Left ventricle myocardium inferior (tissue), 1 donor: ENCODE measurements around the gene RNF224. TPM values are rescaled to one million over a fixed set of nuclear protein-coding genes. Genes with fewer than 3 reads are reported as not detected.

ENCODE experiments used
- DNase-seq: peaks from one replicate; pipeline ENCODE4 v3.0.0-alpha.2; 2020
- H3K27ac ChIP-seq: fragments of 200-600 bp; replicated peaks from 2 replicates; pipeline ENCODE4 v1.8.0; 2021
- H3K27me3 ChIP-seq: fragments of 200-600 bp; 2 replicates; pipeline ENCODE4 v1.8.0; 2021; ENCODE audit warnings: low read depth
- H3K36me3 ChIP-seq: fragments of 200-600 bp; 2 replicates; pipeline ENCODE4 v1.8.0; 2021
- H3K4me1 ChIP-seq: fragments of 200-600 bp; 2 replicates; pipeline ENCODE4 v1.8.0; 2021
- H3K4me3 ChIP-seq: fragments of 200-600 bp; 2 replicates; pipeline ENCODE4 v1.8.0; 2021; ENCODE audit warnings: mild to moderate bottlenecking, moderate library complexity
- H3K9me3 ChIP-seq: fragments of 200-600 bp; replicated peaks from 2 replicates; pipeline ENCODE4 v1.8.0; 2021
- CTCF ChIP-seq: fragments of 200-600 bp; IDR thresholded peaks from 2 replicates; pipeline ENCODE4 v1.8.0; 2021; ENCODE audit warnings: antibody characterized with exemption, mild to moderate bottlenecking, borderline replicate concordance
- intact Hi-C: fragments of 100-400 bp; cut with micrococcal nuclease; formaldehyde crosslinking; loops from one replicate; pipeline ENCODE4 v1.11.0; 2022
- total RNA-seq: library from RNA; stranded (reverse); fragmentation: NEBNext Ultra II Directional; extraction: Animal tissue kit (Norgen Biotek cat#: 25700); gene quantifications from one replicate; pipeline ENCODE4 v1.2.1, GENCODE V29; 2021
- donor health status: DM: no; HTN: yes; CAD: no; lungs with severe emphysema.

The RNF224 gene
- total RNA-seq, 1 donor from 2014 or later = not detected

- Histone ChIP-seq H3K27ac (no peak overlapping the region), H3K27me3 (no peaks in the 10 kb centered on the region), H3K4me3 (no peak overlapping the region), H3K9me3 (no peaks in the 10 kb centered on the region), H3K4me1 (peaks cover 18% of the 10 kb centered on the region), H3K36me3 (peaks cover 77% of the 10 kb centered on the region)
- no peak for DNase-seq
- TF ChIP-seq CTCF = no peak
- intact Hi-C loops = no loop called here
Observed at GRCh38 chr9:137181680-137182079, 45.6 kb upstream of the RNF224 start.

- intact Hi-C loops = no loop called here
- H3K27me3 ChIP-seq = no peaks in the 10 kb centered on the region
- no peaks in the 10 kb centered on the region for H3K9me3 ChIP-seq
- no peak for TF ChIP-seq CTCF
- H3K4me3 ChIP-seq = no peak overlapping the region
- no peak for DNase-seq
- H3K4me1 ChIP-seq = peaks cover 30% of the 10 kb centered on the region
- H3K27ac ChIP-seq = no peak overlapping the region
- H3K36me3 ChIP-seq = peaks cover 83% of the 10 kb centered on the region
Observed at GRCh38 chr9:137182836-137183235, 44.5 kb upstream of the RNF224 start.

GRCh38 chr9:137183980-137184595 is 43.2 kb upstream of the RNF224 start:
- no peak overlapping the region for H3K27ac ChIP-seq
- peaks cover 41% of the 10 kb centered on the region for H3K4me1 ChIP-seq
- peaks cover 74% of the 10 kb centered on the region for H3K36me3 ChIP-seq
- DNase-seq = no peak
- TF ChIP-seq CTCF = no peak
- no peak overlapping the region for H3K4me3 ChIP-seq
- intact Hi-C loops = no loop called here
- no peaks in the 10 kb centered on the region for H3K27me3 ChIP-seq
- no peaks in the 10 kb centered on the region for H3K9me3 ChIP-seq

GRCh38 chr9:137184881-137185660 is 42.2 kb upstream of the RNF224 start:
- no peak for TF ChIP-seq CTCF
- peaks cover 69% of the 10 kb centered on the region for H3K36me3 ChIP-seq
- intact Hi-C loops = no loop called here

GRCh38 chr9:137185921-137186320 is 41.4 kb upstream of the RNF224 start:
- no peak overlapping the region for H3K27ac ChIP-seq
- intact Hi-C loops = no loop called here
- H3K4me3 ChIP-seq = peak overlapping the region; percentile 100
- no peak for TF ChIP-seq CTCF
- peaks cover 59% of the 10 kb centered on the region for H3K4me1 ChIP-seq
- no peak for DNase-seq
- H3K36me3 ChIP-seq = peaks cover 69% of the 10 kb centered on the region
- H3K27me3 ChIP-seq = no peaks in the 10 kb centered on the region
- H3K9me3 ChIP-seq = no peaks in the 10 kb centered on the region

More at GRCh38 chr9:137184881-137185660, 42.2 kb upstream of the RNF224 start:
- Histone ChIP-seq H3K9me3 (no peaks in the 10 kb centered on the region), H3K27ac (no peak overlapping the region), H3K27me3 (no peaks in the 10 kb centered on the region), H3K4me3 (no peak overlapping the region), H3K4me1 (peaks cover 51% of the 10 kb centered on the region)
- no peak for DNase-seq
